ENCODE results near the gene POU2AF2. TPM values are rescaled to one million over a fixed set of nuclear protein-coding genes. Genes with fewer than 3 reads are reported as not detected.

The POU2AF2 gene
- total and polyA plus RNA-seq, 2 of the 8 experiments (the other 6 are each of a cell fraction or from before 2014, with no cell fraction given) = not detected

DNA sequence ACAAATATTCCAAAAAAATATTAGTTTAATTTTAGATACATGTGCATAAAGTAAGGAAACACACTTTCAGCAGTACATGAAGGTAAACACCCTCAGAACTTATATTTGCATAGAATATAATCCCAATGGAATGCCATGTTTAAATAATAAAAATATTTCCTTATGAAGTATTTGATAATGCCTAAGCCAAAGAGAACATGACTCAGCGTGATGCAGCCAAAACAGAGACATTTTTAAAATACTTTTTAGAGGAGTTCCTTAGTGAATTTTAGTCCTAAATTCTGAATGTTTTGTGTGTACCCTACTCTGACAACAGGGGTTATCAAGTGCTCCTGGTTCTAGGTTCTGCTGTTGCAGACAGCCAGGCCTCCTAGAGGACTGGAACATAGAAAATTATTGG is 39.1 kb upstream of the POU2AF2 start:
- H3K79me2 ChIP-seq (ENCODE audit: control insufficient read depth in 1 of 2, insufficient read depth in 2 of 2, low read length in 2 of 2) = no peaks in the 10 kb centered on the region
- no peak overlapping the region for H3K56ac ChIP-seq (replicated peaks; ENCODE audit: insufficient read length, low read depth, low read length)
- no peaks in the 10 kb centered on the region for H4K20me1 ChIP-seq (replicated peaks in 1 of 2; ENCODE audit: control insufficient read depth in 1 of 2, insufficient read depth in 2 of 2, low read length in 2 of 2)
- H2BK12ac ChIP-seq (ENCODE audit: low read depth, low read length) = no peak overlapping the region
- no peak overlapping the region for H3K23ac ChIP-seq (ENCODE audit: insufficient read length)
- no peak overlapping the region for H3K4me2 ChIP-seq (ENCODE audit: insufficient read depth in 1 of 2, low read depth in 2 of 2, low read length in 2 of 2)
- H2BK120ac ChIP-seq (replicated peaks; ENCODE audit: low read depth, low read length) = no peak overlapping the region
- H2BK15ac ChIP-seq (ENCODE audit: low read length) = no peak overlapping the region
- H4K5ac ChIP-seq (ENCODE audit: insufficient read length, low read depth, low read length) = no peak overlapping the region
- no peak overlapping the region for H3K4me3 ChIP-seq (ENCODE audit: extremely low read depth in 1 of 4, insufficient read depth in 2 of 4, low read depth in 3 of 4, low read length in 4 of 4)
- no peak overlapping the region for H3K14ac ChIP-seq (ENCODE audit: insufficient read length)
- no peak overlapping the region for H2BK5ac ChIP-seq (ENCODE audit: low read depth, low read length)
- no peak overlapping the region for H4K91ac ChIP-seq (replicated peaks; ENCODE audit: insufficient read length, low read length)
- H4K8ac ChIP-seq (ENCODE audit: extremely low read depth, insufficient read depth, low read length) = no peak overlapping the region
- no peak overlapping the region for H3K27ac ChIP-seq (ENCODE audit: low read depth, low read length)
- H3K23me2 ChIP-seq (ENCODE audit: low read depth, low read length) = no peaks in the 10 kb centered on the region; the same call in 1 of the 2 replicates
- H3K4ac ChIP-seq (replicated peaks; ENCODE audit: insufficient read length, low read depth, low read length) = no peak overlapping the region
- no peak overlapping the region for H3K9ac ChIP-seq (replicated peaks in 1 of 4; ENCODE audit: extremely low read depth in 1 of 4, low read depth in 3 of 4, low read length in 3 of 4)
- no peak overlapping the region for H3K18ac ChIP-seq (ENCODE audit: extremely low read depth, low read length)
- FAIRE-seq (no peak), DNase-seq (ENCODE audit: low read depth in 1 of 2, low spot score in 2 of 2) (no peak)
- no peak overlapping the region; the same call in 1 of the 2 replicates for H2AFZ ChIP-seq (ENCODE audit: low read length)
- POLR2A ChIA-PET (ENCODE audit: partially characterized antibody) = no interaction called here
- no peak overlapping the region for H2AK5ac ChIP-seq (ENCODE audit: low read depth, low read length)
- H3K4me1 ChIP-seq (replicated peaks in 1 of 4; ENCODE audit: control insufficient read depth in 3 of 4, insufficient read depth in 4 of 4, low read length in 3 of 4) = no peaks in the 10 kb centered on the region
- H3K27me3 ChIP-seq (replicated peaks in 1 of 4; ENCODE audit: control insufficient read depth in 3 of 4, extremely low read depth in 1 of 4, insufficient read depth in 3 of 4, low read length in 3 of 4) = no peaks in the 10 kb centered on the region
- TF ChIP-seq JUN (IDR thresholded peaks at IDR 0.05; ENCODE audit: low read depth, low read length) = no peak
- no peak for TF ChIP-seq RFX5 (IDR thresholded peaks at IDR 0.05; ENCODE audit: borderline replicate concordance, low read depth, low read length)
- TF ChIP-seq POU5F1 (IDR thresholded peaks at IDR 0.05; ENCODE audit: low read depth, low read length) = no peak
- TF ChIP-seq ASH2L (IDR thresholded peaks at IDR 0.05; ENCODE audit: low read length) = no peak
- no peak for TF ChIP-seq CEBPB (IDR thresholded peaks at IDR 0.05; ENCODE audit: low read depth, low read length)
- H3K9me3 ChIP-seq (ENCODE audit: insufficient read depth in 2 of 2, low read depth in 1 of 2, low read length in 1 of 2) = no peaks in the 10 kb centered on the region
- CTCF ChIA-PET (ENCODE audit: partially characterized antibody) = no interaction called here
- no peaks in the 10 kb centered on the region for H3K36me3 ChIP-seq (ENCODE audit: control insufficient read depth in 2 of 4, insufficient read depth in 4 of 4, low read length in 3 of 4)
- 97% methylated on average over 1 of the region's 1 CpG; no CpG with 5 or more reads in 1 of the 2 experiments for WGBS, 2 experiments (ENCODE audit: extremely low coverage in 1 of 2, insufficient coverage in 1 of 2, insufficient read length in 1 of 2, insufficient replicate concordance in 2 of 2, low coverage in 1 of 2, low lambda C conversion rate in 2 of 2, missing lambda C conversion rate in 1 of 2)
- no peak overlapping the region for H2BK20ac ChIP-seq (ENCODE audit: low read length)
- no peaks in the 10 kb centered on the region for H3K79me1 ChIP-seq (ENCODE audit: low read depth, low read length)

Data from H1 (cell line).